Breast epithelium (tissue), 4 donors: ENCODE measurements around the gene KRT35. TPM values are rescaled to one million over a fixed set of nuclear protein-coding genes. Genes with fewer than 3 reads are reported as not detected.
A peak's percentile ranks its signal among the peaks of the same experiment; 100 is the strongest.

Source experiments
- DNase-seq, 2 donors: peaks; one replicate each; pipeline ENCODE4 v3.0.0-alpha.2; 2019; ENCODE audit warnings: low spot score in 2 of 2
- H3K27ac ChIP-seq, 2 donors: fragments of 200-600 bp; sonication (generic) in 1 of 2; one replicate each; pipeline ENCODE4 v1.5.1; 2016 to 2019; ENCODE audit warnings: mild to moderate bottlenecking in 1 of 2
- H3K27me3 ChIP-seq, 2 donors: fragments of 200-600 bp; sonication (generic) in 1 of 2; one replicate each; pipeline versions ENCODE4 v1.5.1 to v1.6.0; 2017 to 2019; ENCODE audit warnings: control low read depth in 1 of 2, mild to moderate bottlenecking in 1 of 2
- H3K36me3 ChIP-seq: fragments of 200-600 bp; one replicate; pipeline ENCODE4 v1.5.1; 2019
- H3K4me1 ChIP-seq, 2 donors: fragments of 200-600 bp; sonication (generic); one replicate each; pipeline ENCODE4 v1.5.1; 2016 to 2019; ENCODE audit warnings: control low read depth in 1 of 2
- H3K4me3 ChIP-seq, 3 donors: fragments of 200-600 bp; sonication (generic); 1 replicate in 2 of 3; 2 replicates in 1 of 3; pipeline ENCODE4 v1.5.1; 2016 to 2019; ENCODE audit warnings: mild to moderate bottlenecking in 3 of 3, moderate library complexity in 2 of 3
- H3K9me3 ChIP-seq, 2 donors: fragments of 200-600 bp; sonication (generic) in 1 of 2; one replicate each; pipeline ENCODE4 v1.5.1; 2016 to 2019; ENCODE audit warnings: control low read depth in 1 of 2
- CTCF ChIP-seq, 3 donors: fragments of 450-650 bp; IDR thresholded peaks; one replicate each; pipeline ENCODE4 v1.5.1; 2016 to 2017; ENCODE audit warnings: antibody characterized with exemption in 3 of 3, mild to moderate bottlenecking in 3 of 3, moderate library complexity in 3 of 3
- POLR2A ChIP-seq: fragments of 450-650 bp; IDR thresholded peaks from one replicate; pipeline ENCODE4 v1.6.1; 2016; ENCODE audit warnings: antibody characterized with exemption, mild to moderate bottlenecking, moderate library complexity
- POLR2AphosphoS5 ChIP-seq, 3 donors: sonication (generic); formaldehyde crosslinking; IDR thresholded peaks; one replicate each; pipeline ENCODE4 v1.6.1; 2017; ENCODE audit warnings: antibody characterized with exemption in 3 of 3
- intact Hi-C: fragments of 100-400 bp; cut with DNase I; formaldehyde crosslinking; loops from one replicate; pipeline ENCODE4 v1.15.1; 2023; ENCODE audit warnings: low total_unique reads
- total RNA-seq, 3 donors: library from RNA; depleted of rRNA; stranded (reverse); fragments of >200 nt; gene quantifications; one replicate each; pipeline ENCODE4 v1.1.0, GENCODE V29; 2016

Gene KRT35
- total RNA-seq, 3 donors from 2014 or later: not detected

GRCh38 chr17:41492771-41493170 is 11.8 kb upstream of the KRT35 start:
- no peak for DNase-seq

GRCh38 chr17:41492351-41492750 is 11.4 kb upstream of the KRT35 start:
- intact Hi-C loops: no loop called here

More at GRCh38 chr17:41492771-41493170, 11.8 kb upstream of the KRT35 start:
- Histone ChIP-seq H3K27ac (peak overlapping the region; percentile 10 to 31), H3K4me3 (no peak overlapping the region), H3K9me3 (no peaks in the 10 kb centered on the region), H3K36me3 (no peaks in the 10 kb centered on the region), H3K4me1 (no peaks in the 10 kb centered on the region), H3K27me3 (no peaks in the 10 kb centered on the region)
- TF ChIP-seq POLR2A (no peak), CTCF (IDR thresholded peaks at IDR 0.05) (no peak), POLR2AphosphoS5 (IDR thresholded peaks at IDR 0.05) (no peak)
- intact Hi-C loops: no loop called here

GRCh38 chr17:41491476-41491875 is 10.5 kb upstream of the KRT35 start:
- intact Hi-C loops: no loop called here
- TF ChIP-seq POLR2A: no peak
- no peak for TF ChIP-seq POLR2AphosphoS5 (IDR thresholded peaks at IDR 0.05)
- H3K4me1 ChIP-seq: no peaks in the 10 kb centered on the region
- H3K27me3 ChIP-seq: no peaks in the 10 kb centered on the region
- H3K4me3 ChIP-seq: no peak overlapping the region
- no peaks in the 10 kb centered on the region for H3K9me3 ChIP-seq
- H3K36me3 ChIP-seq: no peaks in the 10 kb centered on the region
- H3K27ac ChIP-seq: no peak overlapping the region
- DNase-seq: no peak

More at GRCh38 chr17:41492351-41492750, 11.4 kb upstream of the KRT35 start:
- Histone ChIP-seq H3K4me1 (no peaks in the 10 kb centered on the region), H3K4me3 (no peak overlapping the region), H3K27ac (peak overlapping the region; percentile 31 to 32), H3K36me3 (no peaks in the 10 kb centered on the region), H3K9me3 (no peaks in the 10 kb centered on the region), H3K27me3 (no peaks in the 10 kb centered on the region)
- DNase-seq: no peak
- TF ChIP-seq POLR2AphosphoS5 (IDR thresholded peaks at IDR 0.05) (peak in 2 of 3 donors; percentile 21 to 36), CTCF (IDR thresholded peaks at IDR 0.05) (no peak)

GRCh38 chr17:41490000-41490990 is 9.3 kb upstream of the KRT35 start:
- TF ChIP-seq POLR2AphosphoS5 (IDR thresholded peaks at IDR 0.05): no peak
- TF ChIP-seq CTCF (IDR thresholded peaks at IDR 0.05): no peak
- no peak for TF ChIP-seq POLR2A
- H3K27me3 ChIP-seq: no peaks in the 10 kb centered on the region
- no peak overlapping the region for H3K27ac ChIP-seq
- H3K4me1 ChIP-seq: no peaks in the 10 kb centered on the region
- intact Hi-C loops: no loop called here
- no peak overlapping the region for H3K4me3 ChIP-seq
- no peaks in the 10 kb centered on the region for H3K9me3 ChIP-seq
- H3K36me3 ChIP-seq: no peaks in the 10 kb centered on the region
- DNase-seq: no peak

GRCh38 chr17:41489531-41489930 is 8.6 kb upstream of the KRT35 start, which contains the start of gene KRT36:
KRT36 (minus strand) TSS chr17:41489910; CDS start chr17:41489864, 46 bp downstream.
- no peak for DNase-seq
- no peaks in the 10 kb centered on the region for H3K36me3 ChIP-seq
- no peak within 1 kb of the TSS for H3K27ac ChIP-seq
- H3K27me3 ChIP-seq: no peaks in the 10 kb centered on the region
- intact Hi-C loops: no loop called here
- TF ChIP-seq CTCF (IDR thresholded peaks at IDR 0.05): no peak
- no peak for TF ChIP-seq POLR2A
- no peak for TF ChIP-seq POLR2AphosphoS5 (IDR thresholded peaks at IDR 0.05)
- no peaks in the 10 kb centered on the region for H3K4me1 ChIP-seq
- no peaks in the 10 kb centered on the region for H3K9me3 ChIP-seq
- no peak within 1 kb of the TSS for H3K4me3 ChIP-seq
